ENCODE measurements around the gene ANAPC15. TPM values are rescaled to one million over a fixed set of nuclear protein-coding genes. Genes with fewer than 3 reads are reported as not detected.

Gene ANAPC15
- total RNA-seq, 5 donors from 2014 or later (not counting 1 experiment from before 2014, with no cell fraction given) = 44.8 to 51.0 (median 47.7) TPM

DNA sequence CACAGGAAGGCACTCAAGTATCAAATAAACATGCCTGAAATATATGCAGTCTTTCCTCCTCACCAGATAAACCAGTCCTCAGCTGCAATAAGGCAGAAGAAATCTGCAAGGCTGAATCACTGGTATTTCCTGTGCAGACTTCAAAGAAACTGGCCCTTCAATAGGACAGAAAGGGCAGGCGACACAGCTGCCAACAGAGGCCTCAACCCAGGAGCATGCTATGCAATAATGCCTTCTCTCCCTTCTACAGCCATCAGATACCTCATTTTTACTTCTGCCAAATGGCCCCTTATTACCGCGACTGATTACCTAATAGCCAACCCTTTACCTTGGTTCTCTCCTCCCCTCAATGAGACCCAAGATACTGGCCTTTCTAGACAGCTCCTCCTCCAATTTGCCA lies 40.1 kb downstream of the ANAPC15 start:
- H3K4me1 ChIP-seq (ENCODE audit: control insufficient read depth in 1 of 2, extremely low read depth in 1 of 2, insufficient read depth in 2 of 2, low read length in 2 of 2) = peaks cover 12 to 15% of the 10 kb centered on the region in 2 experiments
- peaks cover 26 to 53% (median 26%) of the 10 kb centered on the region in 3 donors for H3K4me1 Mint-ChIP-seq
- no peaks in the 10 kb centered on the region for H3K27me3 ChIP-seq (replicated peaks in 1 of 2; ENCODE audit: control insufficient read depth in 2 of 2, extremely low read depth in 1 of 2, insufficient read depth in 2 of 2, low read length in 1 of 2)
- ChIA-PET CTCF (interaction anchor here in 1 of 2 donors (0.8 kb wide), 1 partner anchor 32 kb away, joined by 4 read pairs; no protein-coding TSS in a partner anchor), POLR2A (no interaction called here)
- H3K27me3 Mint-ChIP-seq = no peaks in the 10 kb centered on the region
- 82% methylated on average over 3 of the region's 3 CpGs for WGBS (ENCODE audit: insufficient coverage)
- peaks cover 3 to 5% of the 10 kb centered on the region in 2 donors for H3K36me3 ChIP-seq (ENCODE audit: control insufficient read depth in 2 of 2, extremely low read depth in 1 of 2, insufficient read depth in 1 of 2, low read length in 1 of 2)
- no peak overlapping the region for H3K4me3 ChIP-seq (ENCODE audit: control insufficient read depth in 1 of 2, extremely low read depth in 1 of 2, low read length in 1 of 2)
- H3K9me3 Mint-ChIP-seq = no peaks in the 10 kb centered on the region
- no peak overlapping the region for H3K4me3 Mint-ChIP-seq
- peak overlapping the region in 1 of 2 donors; percentile 25 for H3K27ac Mint-ChIP-seq
- DNase-seq = no peak
- H3K36me3 Mint-ChIP-seq = peaks cover 26% of the 10 kb centered on the region
- H3K9me3 ChIP-seq = no peaks in the 10 kb centered on the region
- no peak overlapping the region for H3K27ac ChIP-seq (ENCODE audit: low read length)
- ATAC-seq (replicated peaks in 1 of 4) = peak in 1 of 4 experiments; percentile 35

- Histone ChIP-seq H3K27me3 (replicated peaks in 1 of 2; ENCODE audit: control insufficient read depth in 2 of 2, extremely low read depth in 1 of 2, insufficient read depth in 2 of 2, low read length in 1 of 2) (no peaks in the 10 kb centered on the region), H3K36me3 (ENCODE audit: control insufficient read depth in 2 of 2, extremely low read depth in 1 of 2, insufficient read depth in 1 of 2, low read length in 1 of 2) (peaks cover 5% of the 10 kb centered on the region in 2 donors), H3K4me3 (ENCODE audit: control insufficient read depth in 1 of 2, extremely low read depth in 1 of 2, low read length in 1 of 2) (no peak overlapping the region), H3K4me1 (ENCODE audit: control insufficient read depth in 1 of 2, extremely low read depth in 1 of 2, insufficient read depth in 2 of 2, low read length in 2 of 2) (peaks cover 12 to 15% of the 10 kb centered on the region in 2 experiments), H3K27ac (ENCODE audit: low read length) (no peak overlapping the region), H3K9me3 (no peaks in the 10 kb centered on the region)
- Mint-ChIP-seq H3K36me3 (peaks cover 35% of the 10 kb centered on the region), H3K27ac (no peak overlapping the region), H3K27me3 (no peaks in the 10 kb centered on the region), H3K4me1 (peaks cover 23 to 43% (median 26%) of the 10 kb centered on the region in 3 donors), H3K4me3 (no peak overlapping the region), H3K9me3 (no peaks in the 10 kb centered on the region)
- CTCF ChIA-PET = interaction anchor here in 1 of 2 donors (1.5 kb wide), 1 partner anchor 45 kb away, joined by 4 read pairs; no protein-coding TSS in a partner anchor
- 100% methylated on average over 1 of the region's 7 CpGs for WGBS (ENCODE audit: insufficient coverage)
- no peak for DNase-seq
- POLR2A ChIA-PET = no interaction called here
- no peak for ATAC-seq (replicated peaks in 1 of 4)
These were observed 42.0 kb downstream of the ANAPC15 start for GRCh38 chr11:72070491-72070890.

DNA sequence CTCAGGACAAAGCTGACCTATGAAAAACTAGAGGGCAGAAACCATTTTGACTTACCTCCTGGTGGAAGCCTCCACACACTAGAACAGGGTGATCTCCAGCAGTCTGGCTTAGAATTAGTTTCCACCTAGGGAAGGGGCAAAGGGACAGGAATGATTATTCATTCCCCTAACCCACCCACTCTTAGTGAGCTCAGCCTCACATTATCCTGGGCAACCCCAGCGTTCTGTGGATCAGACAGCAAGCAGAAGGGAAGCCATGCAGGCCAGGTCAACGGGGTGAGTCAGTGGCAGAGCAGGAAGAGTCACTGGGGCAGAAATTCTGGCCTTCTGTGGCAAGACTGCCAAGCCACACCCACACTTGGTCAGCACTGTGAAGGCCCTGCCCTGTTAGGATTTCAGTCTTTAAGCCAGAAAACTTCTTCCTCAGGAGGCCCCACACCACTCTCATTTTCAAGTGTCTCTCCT lies 42.7 kb downstream of the ANAPC15 start:
- peaks cover 9 to 11% of the 10 kb centered on the region in 2 experiments for H3K4me1 ChIP-seq (ENCODE audit: control insufficient read depth in 1 of 2, extremely low read depth in 1 of 2, insufficient read depth in 2 of 2, low read length in 2 of 2)
- no peaks in the 10 kb centered on the region for H3K27me3 ChIP-seq (replicated peaks in 1 of 2; ENCODE audit: control insufficient read depth in 2 of 2, extremely low read depth in 1 of 2, insufficient read depth in 2 of 2, low read length in 1 of 2)
- no peaks in the 10 kb centered on the region for H3K9me3 Mint-ChIP-seq
- peaks cover 5% of the 10 kb centered on the region in 2 donors for H3K36me3 ChIP-seq (ENCODE audit: control insufficient read depth in 2 of 2, extremely low read depth in 1 of 2, insufficient read depth in 1 of 2, low read length in 1 of 2)
- H3K27ac ChIP-seq (ENCODE audit: low read length) = peak overlapping the region; percentile 10
- no peak overlapping the region for H3K4me3 ChIP-seq (ENCODE audit: control insufficient read depth in 1 of 2, extremely low read depth in 1 of 2, low read length in 1 of 2)
- ATAC-seq (replicated peaks in 1 of 4) = no peak
- peaks cover 23 to 38% (median 26%) of the 10 kb centered on the region in 3 donors for H3K4me1 Mint-ChIP-seq
- H3K9me3 ChIP-seq = no peaks in the 10 kb centered on the region
- ChIA-PET POLR2A (no interaction called here), CTCF (no interaction called here)
- no peaks in the 10 kb centered on the region for H3K27me3 Mint-ChIP-seq
- peak in 6 of 35 experiments; percentile 5 to 37 (median 10) for DNase-seq
- no peak overlapping the region for H3K4me3 Mint-ChIP-seq
- H3K27ac Mint-ChIP-seq = peak overlapping the region in 1 of 2 donors; percentile 17
- H3K36me3 Mint-ChIP-seq = peaks cover 35% of the 10 kb centered on the region
- 40% methylated on average over 2 of the region's 2 CpGs for WGBS (ENCODE audit: insufficient coverage)

DNA sequence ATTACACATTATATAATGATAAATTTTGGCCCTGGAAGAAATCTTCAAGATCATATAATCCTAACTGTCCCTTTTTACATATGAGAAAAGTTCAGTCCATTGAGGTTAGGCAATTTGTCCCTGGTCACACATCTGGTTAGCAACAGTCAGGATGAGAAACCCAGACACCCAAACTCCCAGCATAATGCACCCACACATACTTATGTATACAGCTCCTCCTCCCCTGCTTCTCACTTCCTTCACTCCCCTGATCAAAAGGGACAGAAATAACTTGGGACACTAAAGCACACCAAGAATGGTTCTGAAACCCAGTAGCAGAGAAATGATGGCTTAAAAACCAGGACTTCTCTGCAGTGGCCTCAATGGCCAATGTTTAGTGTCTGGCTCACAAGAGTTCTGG lies 43.3 kb downstream of the ANAPC15 start:
- H3K27me3 ChIP-seq (replicated peaks in 1 of 2; ENCODE audit: control insufficient read depth in 2 of 2, extremely low read depth in 1 of 2, insufficient read depth in 2 of 2, low read length in 1 of 2) = no peaks in the 10 kb centered on the region
- H3K4me1 Mint-ChIP-seq = peaks cover 23 to 37% (median 26%) of the 10 kb centered on the region in 3 donors
- H3K9me3 ChIP-seq = no peaks in the 10 kb centered on the region
- no peaks in the 10 kb centered on the region for H3K27me3 Mint-ChIP-seq
- H3K9me3 Mint-ChIP-seq = no peaks in the 10 kb centered on the region
- ATAC-seq (replicated peaks in 1 of 4) (no peak), DNase-seq (no peak)
- no peak overlapping the region for H3K4me3 Mint-ChIP-seq
- H3K27ac ChIP-seq (ENCODE audit: low read length) = no peak overlapping the region
- peaks cover 9 to 11% of the 10 kb centered on the region in 2 experiments for H3K4me1 ChIP-seq (ENCODE audit: control insufficient read depth in 1 of 2, extremely low read depth in 1 of 2, insufficient read depth in 2 of 2, low read length in 2 of 2)
- ChIA-PET POLR2A (no interaction called here), CTCF (no interaction called here)
- no peak overlapping the region for H3K4me3 ChIP-seq (ENCODE audit: control insufficient read depth in 1 of 2, extremely low read depth in 1 of 2, low read length in 1 of 2)
- H3K36me3 ChIP-seq (ENCODE audit: control insufficient read depth in 2 of 2, extremely low read depth in 1 of 2, insufficient read depth in 1 of 2, low read length in 1 of 2) = peaks cover 5% of the 10 kb centered on the region in 2 donors
- H3K27ac Mint-ChIP-seq = peak overlapping the region in 1 of 2 donors; percentile 61
- peaks cover 35% of the 10 kb centered on the region for H3K36me3 Mint-ChIP-seq

DNA sequence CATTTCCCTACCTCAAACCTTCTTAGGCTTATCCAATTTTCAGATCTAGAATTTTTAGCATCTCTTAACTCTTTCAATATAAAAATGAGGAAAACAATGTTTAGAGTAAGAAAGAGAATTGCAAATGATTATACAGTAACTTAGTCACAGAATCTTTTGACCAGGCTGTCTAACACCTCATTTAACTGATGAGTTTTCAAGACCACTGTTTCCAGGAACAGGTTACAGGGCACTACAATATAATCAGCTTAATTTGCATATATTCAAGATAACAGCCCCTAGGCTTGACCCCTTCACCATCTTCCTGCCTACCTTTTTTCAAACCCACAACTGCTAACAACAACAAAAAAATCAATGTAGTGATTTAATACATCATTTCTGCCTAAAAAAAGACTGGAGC lies 44.8 kb downstream of the ANAPC15 start:
- H3K9me3 Mint-ChIP-seq = no peaks in the 10 kb centered on the region
- Histone ChIP-seq H3K4me3 (ENCODE audit: control insufficient read depth in 1 of 2, extremely low read depth in 1 of 2, low read length in 1 of 2) (no peak overlapping the region), H3K27ac (ENCODE audit: low read length) (no peak overlapping the region), H3K27me3 (replicated peaks in 1 of 2; ENCODE audit: control insufficient read depth in 2 of 2, extremely low read depth in 1 of 2, insufficient read depth in 2 of 2, low read length in 1 of 2) (no peaks in the 10 kb centered on the region), H3K9me3 (no peaks in the 10 kb centered on the region), H3K4me1 (ENCODE audit: control insufficient read depth in 1 of 2, extremely low read depth in 1 of 2, insufficient read depth in 2 of 2, low read length in 2 of 2) (peaks cover 9 to 11% of the 10 kb centered on the region in 2 experiments), H3K36me3 (ENCODE audit: control insufficient read depth in 2 of 2, extremely low read depth in 1 of 2, insufficient read depth in 1 of 2, low read length in 1 of 2) (peaks cover 5 to 10% of the 10 kb centered on the region in 2 donors)
- DNase-seq = no peak
- no peak for ATAC-seq (replicated peaks in 1 of 4)
- ChIA-PET POLR2A (interaction anchor here in 1 of 2 donors (0.6 kb wide), 1 partner anchor 90 kb away, joined by 3 read pairs; no protein-coding TSS in a partner anchor), CTCF (interaction anchor here (0.6 to 1.8 kb wide), 4 partner anchors 17 to 43 kb away, joined by 4 to 5 read pairs (median 4); no protein-coding TSS in a partner anchor)
- H3K36me3 Mint-ChIP-seq = peaks cover 31% of the 10 kb centered on the region
- H3K27ac Mint-ChIP-seq = no peak overlapping the region
- no peak overlapping the region for H3K4me3 Mint-ChIP-seq
- no peaks in the 10 kb centered on the region for H3K27me3 Mint-ChIP-seq
- H3K4me1 Mint-ChIP-seq = peaks cover 23 to 33% (median 26%) of the 10 kb centered on the region in 3 donors

- H3K4me1 ChIP-seq (ENCODE audit: control insufficient read depth in 1 of 2, extremely low read depth in 1 of 2, insufficient read depth in 2 of 2, low read length in 2 of 2) = peaks cover 9 to 10% of the 10 kb centered on the region in 2 experiments
- no peak overlapping the region for H3K4me3 ChIP-seq (ENCODE audit: control insufficient read depth in 1 of 2, extremely low read depth in 1 of 2, low read length in 1 of 2)
- H3K36me3 ChIP-seq (ENCODE audit: control insufficient read depth in 2 of 2, extremely low read depth in 1 of 2, insufficient read depth in 1 of 2, low read length in 1 of 2) = peaks cover 5 to 10% of the 10 kb centered on the region in 2 donors
- no peaks in the 10 kb centered on the region for H3K9me3 ChIP-seq
- Mint-ChIP-seq H3K27me3 (no peaks in the 10 kb centered on the region), H3K4me3 (no peak overlapping the region), H3K27ac (no peak overlapping the region), H3K9me3 (no peaks in the 10 kb centered on the region), H3K4me1 (peaks cover 19 to 29% (median 26%) of the 10 kb centered on the region in 3 donors), H3K36me3 (peaks cover 31% of the 10 kb centered on the region)
- H3K27ac ChIP-seq (ENCODE audit: low read length) = no peak overlapping the region
- DNase-seq = no peak
- ChIA-PET POLR2A (interaction anchor here in 1 of 2 donors (0.6 kb wide), 1 partner anchor 89 kb away, joined by 3 read pairs; no protein-coding TSS in a partner anchor), CTCF (interaction anchor here (0.6 to 1.8 kb wide), 3 partner anchors 17 to 43 kb away, joined by 4 to 5 read pairs (median 4); no protein-coding TSS in a partner anchor)
- no peak for ATAC-seq (replicated peaks in 1 of 4)
- no peaks in the 10 kb centered on the region for H3K27me3 ChIP-seq (replicated peaks in 1 of 2; ENCODE audit: control insufficient read depth in 2 of 2, extremely low read depth in 1 of 2, insufficient read depth in 2 of 2, low read length in 1 of 2)
These were observed 45.2 kb downstream of the ANAPC15 start for GRCh38 chr11:72067266-72067665.

Data from T-cell (primary cell).